Peyer's patch (tissue), 4 donors: ENCODE data around the gene RAI14.

Experiments used
- POLR2A ChIP-seq, 2 donors: fragments of 450-650 bp; IDR thresholded peaks; one replicate each; pipeline ENCODE4 v1.5.1; 2017; ENCODE audit warnings: antibody characterized with exemption in 2 of 2, mild to moderate bottlenecking in 2 of 2, moderate library complexity in 2 of 2
- TF ChIP-seq, protein P1 (sequence below), 6 experiments: fragments of 450-650 bp in 4 of 6; fragments of 200-600 bp in 2 of 6; sonication (generic) in 1 of 6; IDR thresholded peaks; one replicate each; pipeline ENCODE4 v1.5.1; 2017 to 2019; ENCODE audit warnings: antibody characterized with exemption in 6 of 6, mild to moderate bottlenecking in 3 of 6, moderate library complexity in 1 of 6

DNA sequence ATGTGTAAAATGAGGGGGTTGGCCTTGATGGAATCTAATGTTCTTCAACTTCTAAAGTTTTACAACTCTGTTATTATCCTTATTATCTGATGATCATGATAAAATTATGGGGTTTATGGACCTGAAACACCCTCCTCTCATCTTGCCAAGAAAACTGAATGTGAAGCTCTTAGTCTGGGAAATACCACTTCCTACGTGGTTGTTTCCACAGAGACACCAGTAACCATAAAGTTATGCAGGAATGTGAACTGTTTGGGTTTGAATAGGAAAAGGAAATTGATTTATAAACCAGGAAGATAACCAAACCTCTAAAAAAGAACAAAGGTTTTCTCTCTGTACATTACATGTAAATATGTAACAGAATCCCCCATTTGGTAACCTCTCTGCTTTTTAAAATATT lies 28.3 kb upstream of the RAI14 start:
- TF ChIP-seq, protein P1, sequence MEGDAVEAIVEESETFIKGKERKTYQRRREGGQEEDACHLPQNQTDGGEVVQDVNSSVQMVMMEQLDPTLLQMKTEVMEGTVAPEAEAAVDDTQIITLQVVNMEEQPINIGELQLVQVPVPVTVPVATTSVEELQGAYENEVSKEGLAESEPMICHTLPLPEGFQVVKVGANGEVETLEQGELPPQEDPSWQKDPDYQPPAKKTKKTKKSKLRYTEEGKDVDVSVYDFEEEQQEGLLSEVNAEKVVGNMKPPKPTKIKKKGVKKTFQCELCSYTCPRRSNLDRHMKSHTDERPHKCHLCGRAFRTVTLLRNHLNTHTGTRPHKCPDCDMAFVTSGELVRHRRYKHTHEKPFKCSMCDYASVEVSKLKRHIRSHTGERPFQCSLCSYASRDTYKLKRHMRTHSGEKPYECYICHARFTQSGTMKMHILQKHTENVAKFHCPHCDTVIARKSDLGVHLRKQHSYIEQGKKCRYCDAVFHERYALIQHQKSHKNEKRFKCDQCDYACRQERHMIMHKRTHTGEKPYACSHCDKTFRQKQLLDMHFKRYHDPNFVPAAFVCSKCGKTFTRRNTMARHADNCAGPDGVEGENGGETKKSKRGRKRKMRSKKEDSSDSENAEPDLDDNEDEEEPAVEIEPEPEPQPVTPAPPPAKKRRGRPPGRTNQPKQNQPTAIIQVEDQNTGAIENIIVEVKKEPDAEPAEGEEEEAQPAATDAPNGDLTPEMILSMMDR (IDR thresholded peaks at IDR 0.05): no peak
- no peak for TF ChIP-seq POLR2A (IDR thresholded peaks at IDR 0.05)
